IPS-NIHi7 (cell line): ENCODE data around the gene PTOV1.

ENCODE experiments used
- DNase-seq: peaks from one replicate; pipeline ENCODE4 v3.0.0; 2012; ENCODE audit warnings: mixed read lengths; ENCODE audit errors: extremely low spot score

PTOV1 gene

DNA sequence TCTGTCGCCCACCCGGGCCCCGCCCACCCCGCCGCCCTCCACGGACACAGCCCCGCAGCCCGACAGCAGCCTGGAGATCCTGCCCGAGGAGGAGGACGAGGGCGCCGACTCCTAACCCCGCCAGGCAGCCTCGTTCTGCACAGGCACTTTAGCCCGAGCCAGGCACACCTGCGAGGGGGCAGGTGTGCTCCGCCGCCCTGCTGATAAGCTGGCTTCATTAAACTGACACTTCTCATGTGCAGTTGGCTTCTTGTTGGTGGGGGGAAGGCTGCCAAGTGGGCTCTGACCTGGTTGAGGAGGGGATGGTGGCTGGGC, 37.5 kb downstream of the PTOV1 start:
- DNase-seq, result no peak

DNA sequence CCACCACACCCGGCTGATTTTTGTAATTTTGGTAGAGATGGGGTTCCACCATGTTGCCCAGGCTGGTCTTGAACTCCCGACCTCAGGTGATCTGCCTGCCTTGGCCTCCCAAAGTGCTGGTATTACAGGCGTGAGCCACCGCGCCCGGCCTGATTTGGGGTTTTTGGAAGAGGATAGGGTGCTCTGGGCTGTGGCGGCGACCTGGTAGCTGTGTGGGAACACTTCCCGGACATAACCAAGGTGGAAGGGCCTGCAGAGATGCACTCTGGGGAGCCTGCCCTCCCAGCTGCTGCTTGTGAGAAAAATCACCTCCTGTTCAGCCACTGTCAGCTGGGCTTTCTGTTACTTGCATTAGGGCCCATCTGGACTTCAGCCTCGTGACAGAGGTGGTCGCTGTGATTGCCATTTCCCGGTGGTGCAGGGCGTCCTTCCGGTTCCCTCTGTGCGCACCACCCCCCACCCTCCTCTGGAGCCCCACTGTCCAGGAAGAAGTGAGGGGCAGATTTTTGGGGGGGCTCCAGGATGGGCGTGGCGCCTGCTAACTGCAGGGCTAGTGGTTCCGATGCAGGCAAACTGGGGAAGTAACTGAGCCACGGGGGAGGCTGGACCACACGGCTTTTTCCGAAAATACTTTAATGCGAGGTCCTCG, 38.2 kb downstream of the PTOV1 start:
- no peak for DNase-seq

DNA sequence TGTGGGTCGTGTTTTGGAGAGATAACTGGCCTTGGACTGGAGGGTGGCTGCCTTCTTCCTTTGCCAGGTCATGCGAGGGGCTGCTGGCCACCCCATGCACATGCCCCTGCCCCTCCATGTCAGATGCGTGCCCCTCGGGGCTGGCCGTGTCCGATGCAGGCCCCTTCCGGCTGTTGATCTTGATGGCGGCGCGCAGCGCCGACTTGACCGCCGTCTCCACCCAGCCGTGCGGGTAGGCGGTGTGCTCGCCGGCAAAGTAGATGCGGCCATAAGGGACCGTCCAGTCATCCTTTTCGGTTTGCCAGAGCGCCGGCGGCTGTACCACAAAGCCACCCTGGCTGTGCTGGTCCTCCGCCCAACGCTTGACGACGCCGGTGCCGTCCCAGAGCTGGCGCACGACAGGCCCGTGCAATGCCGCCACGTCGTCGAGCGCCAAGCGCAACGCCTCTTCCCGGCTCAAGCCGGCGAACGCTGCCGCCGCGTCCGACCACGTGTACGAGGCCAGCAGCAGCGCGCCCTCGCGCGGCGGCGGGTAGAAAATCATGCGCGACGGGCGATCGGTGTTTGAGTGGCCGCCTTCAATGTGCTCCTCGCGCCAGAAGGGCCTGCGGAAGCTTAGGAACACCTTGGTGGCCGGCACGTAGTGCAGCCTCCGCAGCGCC, 38.9 kb downstream of the PTOV1 start:
- DNase-seq, result peak; percentile 77

DNA sequence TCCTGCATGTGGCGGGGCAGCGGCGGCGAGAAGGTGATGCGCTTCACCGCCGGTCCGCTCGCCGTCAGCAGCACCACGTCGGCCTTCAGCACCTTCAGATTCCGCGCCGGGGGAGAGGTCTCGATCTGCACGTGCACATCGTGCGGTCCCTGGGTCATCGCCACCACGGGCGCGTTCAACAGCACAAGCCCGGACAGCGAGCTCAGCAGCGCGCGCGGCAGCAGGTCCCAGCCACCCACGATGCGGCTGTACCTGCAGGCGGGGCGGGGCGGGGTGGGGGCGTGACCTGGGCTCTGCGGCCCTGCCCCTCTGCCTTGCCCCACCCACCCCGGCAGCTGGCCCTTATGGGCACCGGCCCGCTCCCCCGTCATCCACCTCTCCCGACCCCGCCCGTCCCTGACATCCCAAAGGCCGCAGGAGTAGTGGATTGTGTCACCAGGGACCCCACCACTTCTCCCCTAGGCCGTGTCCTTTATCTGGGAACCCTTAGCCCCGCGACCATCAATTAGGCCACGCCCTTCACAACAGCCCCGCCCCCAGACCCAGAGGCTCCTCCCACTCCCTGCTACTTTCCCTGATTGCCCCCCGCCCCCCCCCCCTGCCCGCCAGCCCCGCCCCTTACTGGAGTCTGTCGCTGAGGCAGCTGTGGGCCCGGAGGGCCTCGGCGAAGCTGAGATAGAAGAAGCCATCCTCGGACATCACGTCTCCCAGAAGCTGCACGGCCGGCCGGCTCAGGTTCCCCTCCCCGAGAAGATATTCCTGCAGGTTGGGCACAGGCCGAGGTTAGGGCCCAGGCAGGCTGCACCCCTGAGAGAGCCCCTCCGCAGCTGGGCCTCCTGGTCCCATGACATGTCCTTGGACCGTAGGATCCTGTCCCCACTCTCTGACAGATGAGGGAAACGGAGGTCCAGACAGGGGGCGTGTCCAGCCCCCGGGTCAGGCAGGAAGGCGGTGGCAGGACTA, 39.7 kb downstream of the PTOV1 start:
- DNase-seq, result peak; percentile 87

DNA sequence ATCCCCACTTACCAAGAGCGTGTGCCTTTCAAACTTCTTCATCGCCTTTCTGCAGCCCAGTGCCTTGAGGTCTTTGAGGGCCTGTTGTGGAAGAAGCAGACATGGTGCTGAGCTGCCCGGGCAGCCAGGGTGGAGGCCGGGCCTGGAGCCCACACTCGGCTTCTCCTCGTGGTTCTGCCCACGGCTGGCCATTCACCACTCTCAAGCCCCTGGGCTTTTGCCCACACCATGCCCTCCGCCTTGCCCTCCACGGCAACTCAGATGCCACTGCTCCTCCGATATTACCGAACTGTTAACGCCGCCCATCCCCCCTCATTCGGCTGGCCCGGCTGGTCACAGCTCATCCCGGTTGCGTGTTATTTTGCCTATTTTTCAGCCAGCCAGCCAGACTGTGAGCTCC, 40.4 kb downstream of the PTOV1 start:
- no peak for DNase-seq

DNA sequence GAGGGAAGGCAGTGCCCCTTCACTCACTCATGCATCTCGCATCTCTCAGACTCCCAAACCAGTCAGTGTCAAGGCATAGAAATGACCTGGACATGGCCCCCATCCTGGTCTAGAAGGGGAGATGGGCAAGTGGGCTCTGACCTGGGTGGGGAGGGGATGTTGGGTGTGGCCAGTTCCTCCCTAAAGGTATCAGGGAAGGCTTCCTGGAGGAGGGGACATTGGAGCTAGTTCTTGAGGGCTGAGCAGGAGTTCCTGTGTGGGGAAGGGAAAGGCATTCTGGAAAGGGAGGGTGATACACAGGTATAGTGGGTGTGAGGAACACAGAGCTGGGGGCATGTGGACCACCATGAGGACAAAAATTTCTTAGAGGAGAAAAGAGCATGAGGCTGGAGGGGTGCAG, 41.8 kb downstream of the PTOV1 start:
- DNase-seq, result no peak

DNA sequence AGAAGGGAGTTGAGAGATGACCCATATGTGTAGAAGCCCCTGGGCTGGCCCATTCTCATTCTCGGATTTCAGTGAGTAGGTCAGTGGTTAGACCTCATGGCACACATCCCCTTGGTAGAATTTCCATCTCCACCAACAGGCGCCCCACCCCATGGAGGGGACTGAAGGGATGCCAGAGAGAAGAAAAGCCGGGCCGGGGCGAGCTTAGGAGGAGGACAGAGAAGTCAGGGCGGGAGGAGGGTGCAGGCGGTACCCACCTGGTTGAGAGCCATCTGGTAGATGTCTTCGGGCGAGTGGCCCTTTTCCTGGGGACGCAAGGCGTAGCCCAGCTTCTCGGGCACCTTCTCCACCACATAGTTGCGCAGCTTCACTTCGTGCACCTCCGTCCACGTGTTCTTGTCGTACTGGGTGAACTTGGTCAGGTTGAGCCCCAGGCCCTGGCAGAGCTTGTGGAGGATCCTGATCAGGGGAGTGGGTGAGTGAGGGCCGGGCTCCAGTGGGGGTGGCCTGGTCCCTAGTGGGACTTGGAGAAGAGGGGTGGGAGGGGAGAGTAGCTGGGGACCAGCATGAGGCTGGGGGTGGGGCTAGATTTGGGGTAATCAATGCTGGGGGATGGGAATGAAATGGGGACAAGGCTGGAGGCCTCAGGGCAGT, 43.2 kb downstream of the PTOV1 start:
- DNase-seq, result no peak

DNA sequence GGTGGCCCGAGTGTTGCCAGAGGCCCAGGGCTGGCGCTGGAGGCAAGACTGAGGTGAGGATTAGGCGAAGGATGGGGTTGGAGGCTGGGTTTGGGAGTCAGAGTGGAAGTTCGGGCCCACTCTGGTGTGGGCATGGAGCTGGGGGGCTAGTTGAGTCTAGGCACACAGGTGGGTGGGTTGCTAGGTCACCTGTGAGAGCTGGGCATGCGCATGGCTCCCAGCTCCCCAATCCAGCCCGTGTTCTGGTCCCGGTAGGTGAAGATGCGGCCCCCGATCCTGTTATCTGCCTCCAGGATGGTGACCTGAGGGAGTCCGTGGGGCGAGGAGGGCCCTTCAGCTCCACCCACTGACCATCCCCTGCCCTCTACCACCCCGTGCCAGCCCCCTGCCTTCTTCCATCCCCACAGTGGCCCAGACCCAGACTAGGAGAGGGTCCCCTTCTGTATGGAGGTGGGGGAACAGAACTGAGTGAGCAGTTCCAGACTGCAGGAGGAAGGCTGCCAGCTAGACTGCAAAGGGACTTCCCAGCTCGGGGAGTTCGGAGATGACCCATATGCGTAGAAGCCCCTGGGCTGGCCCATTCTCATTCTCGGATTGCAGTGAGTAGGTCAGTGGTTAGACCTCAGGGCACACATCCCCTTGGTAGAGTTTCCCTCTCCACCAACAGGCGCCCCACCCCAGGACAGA, 44.1 kb downstream of the PTOV1 start:
- no peak for DNase-seq

DNA sequence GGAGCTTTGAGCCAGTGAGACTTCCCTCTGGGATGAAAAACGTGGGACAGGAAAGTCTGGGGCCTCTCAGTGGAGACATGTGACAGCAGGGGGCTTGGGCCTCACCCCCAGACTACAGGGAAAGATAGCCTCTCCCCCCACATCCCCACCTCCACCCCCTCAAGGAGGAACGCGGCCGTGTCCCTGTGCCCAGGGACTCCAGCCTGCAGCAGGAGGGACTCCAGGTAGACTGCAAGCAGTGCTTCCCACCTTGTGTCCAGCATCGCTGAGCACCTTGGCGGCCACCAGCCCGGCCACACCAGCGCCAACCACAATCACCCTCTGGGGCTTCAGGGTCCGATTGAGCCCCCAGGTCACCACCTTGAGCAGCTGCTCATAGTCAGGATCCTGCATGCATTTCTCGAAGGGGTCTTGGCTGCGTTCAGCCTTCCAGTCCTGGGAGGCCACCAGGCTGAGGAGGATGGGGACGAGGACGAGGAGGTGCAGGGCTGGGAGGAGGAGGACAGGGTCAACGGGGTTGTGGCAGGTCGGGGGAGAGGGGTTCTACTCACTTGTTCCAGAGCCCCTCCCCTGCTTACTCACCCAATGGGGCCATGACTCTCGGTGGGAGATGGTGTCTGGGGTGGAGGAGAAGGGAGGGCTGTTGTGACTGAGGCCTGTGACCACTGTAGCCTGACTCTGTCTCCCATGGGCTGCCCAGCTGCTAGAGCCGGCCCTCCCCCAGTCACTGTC, 44.8 kb downstream of the PTOV1 start:
- no peak for DNase-seq

DNA sequence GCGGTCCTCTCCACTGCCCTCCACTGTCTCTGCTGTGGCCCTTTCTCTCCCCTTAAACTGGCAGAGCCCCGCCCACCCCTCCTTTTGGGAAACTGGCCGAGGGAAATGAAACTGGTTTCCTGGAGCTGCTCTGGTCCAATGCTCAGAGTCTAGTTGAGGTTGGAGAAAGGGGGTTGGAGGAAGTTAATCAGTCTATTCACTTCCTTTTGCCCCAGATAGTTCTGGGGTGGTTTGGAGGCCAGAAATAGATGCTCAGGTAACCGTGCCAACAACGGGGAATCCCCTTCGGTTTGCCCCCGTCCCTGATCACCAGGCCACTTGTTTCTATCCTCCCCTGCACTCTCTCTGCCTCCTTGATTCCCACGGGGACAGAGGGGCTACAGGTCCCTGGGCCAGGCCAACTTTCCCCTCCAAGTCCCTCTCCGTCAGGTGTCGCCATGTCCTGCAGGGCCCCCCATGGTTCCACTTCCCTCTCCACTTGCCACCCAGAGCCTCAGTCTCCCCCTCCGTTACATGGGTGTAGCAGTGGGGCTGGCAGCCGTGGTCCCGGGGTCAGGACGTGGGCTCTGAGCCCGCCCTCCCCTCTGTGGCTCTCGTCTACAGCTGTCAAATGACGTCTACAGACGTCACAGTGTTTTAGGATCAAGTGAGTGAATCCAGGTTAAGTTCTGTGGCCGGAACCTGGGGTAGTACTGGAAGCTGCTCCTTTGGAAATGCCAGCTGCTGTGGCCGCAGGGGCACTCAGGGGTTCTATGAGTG, 46.1 kb downstream of the PTOV1 start, which contains the start of gene IL4I1:
Gene IL4I1 (minus strand): TSS at position 25 of the 759 bp plus-strand sequence. CDS start 727 bp downstream, outside the sequence.
- DNase-seq, result no peak

DNA sequence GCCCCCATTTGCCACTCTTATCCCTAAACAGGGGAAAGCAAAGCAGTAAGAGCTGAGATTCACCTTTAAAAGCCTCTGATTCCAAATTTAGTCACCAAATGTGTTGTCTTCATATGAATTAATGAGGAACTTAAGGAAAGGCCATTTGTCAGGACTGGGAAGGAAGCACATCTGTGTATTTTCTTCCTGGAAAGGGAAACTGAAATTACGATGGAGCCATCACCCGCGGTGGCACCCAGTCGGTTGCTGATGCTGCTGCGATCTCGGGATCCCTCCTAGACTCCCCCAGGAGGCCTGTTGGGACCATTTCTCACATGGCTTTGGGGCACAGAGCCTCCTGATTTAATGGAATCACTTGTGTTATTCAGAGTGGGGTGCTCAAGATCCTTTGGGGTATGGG, 53.2 kb downstream of the PTOV1 start:
- no peak for DNase-seq

DNA sequence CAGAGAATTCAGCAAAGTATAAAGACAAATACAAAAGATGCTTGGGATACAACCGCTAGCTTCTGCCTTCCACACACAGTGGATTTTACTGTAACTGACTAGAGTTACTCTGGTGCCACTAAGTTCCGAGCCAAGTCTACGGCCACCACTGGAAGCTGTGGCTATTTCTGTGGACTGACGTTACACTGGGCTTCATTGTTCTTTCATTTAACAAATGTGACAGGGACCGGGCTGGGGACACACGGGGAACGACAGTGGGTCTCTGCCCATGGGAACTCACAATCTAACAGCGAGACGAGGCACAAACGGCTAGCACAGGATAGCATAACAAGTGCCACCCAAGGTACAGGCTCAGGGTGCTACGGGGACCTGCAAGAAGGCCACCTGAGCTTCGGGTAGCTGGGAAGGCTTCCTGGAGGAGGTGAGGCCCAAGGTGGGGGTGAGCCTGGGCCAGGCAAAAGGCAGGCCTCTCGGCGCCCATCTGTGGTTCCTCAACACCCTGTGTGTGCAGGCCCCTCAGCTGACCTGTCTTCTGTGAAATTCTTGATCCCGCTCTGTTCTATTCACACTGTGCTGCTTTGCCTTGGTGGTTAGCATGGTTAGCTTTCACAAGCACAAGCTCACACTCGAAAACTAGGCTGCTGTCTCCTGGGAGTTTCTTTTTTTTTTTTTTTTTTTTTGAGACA, 56.1 kb downstream of the PTOV1 start:
- DNase-seq, result no peak

DNA sequence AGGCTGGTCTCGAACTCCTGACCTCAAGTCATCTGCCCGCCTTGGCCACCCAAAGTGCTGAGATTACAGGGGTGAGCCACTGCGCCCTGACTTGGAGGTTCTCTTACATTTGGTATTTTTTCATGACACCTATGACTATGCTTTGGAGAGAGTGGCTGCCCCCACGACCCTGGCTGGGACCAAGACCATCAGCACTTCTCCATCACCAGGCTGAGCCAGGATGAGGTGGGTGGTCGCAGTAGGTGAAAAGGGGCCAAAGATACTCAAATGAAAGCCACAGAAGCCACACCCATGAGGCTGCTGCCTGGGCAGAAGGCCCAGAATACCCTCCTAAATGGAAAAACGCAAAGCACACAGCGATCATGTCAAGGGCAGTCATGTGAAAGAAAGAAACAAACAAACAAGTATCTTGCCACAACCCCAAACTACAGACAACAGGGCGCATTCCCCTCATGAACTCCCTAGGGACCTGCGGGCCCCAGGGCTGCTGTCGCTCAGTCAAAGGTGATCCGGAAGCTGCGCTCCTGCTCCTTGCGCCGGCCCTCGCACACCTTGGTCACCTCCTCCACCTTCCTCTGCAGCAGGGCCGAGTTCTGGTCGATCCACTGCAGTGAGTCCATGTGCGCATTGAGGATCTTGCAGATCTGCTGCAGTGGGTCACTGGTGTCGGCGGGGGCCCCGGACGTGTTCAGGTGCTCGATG, 56.9 kb downstream of the PTOV1 start:
- no peak for DNase-seq

DNA sequence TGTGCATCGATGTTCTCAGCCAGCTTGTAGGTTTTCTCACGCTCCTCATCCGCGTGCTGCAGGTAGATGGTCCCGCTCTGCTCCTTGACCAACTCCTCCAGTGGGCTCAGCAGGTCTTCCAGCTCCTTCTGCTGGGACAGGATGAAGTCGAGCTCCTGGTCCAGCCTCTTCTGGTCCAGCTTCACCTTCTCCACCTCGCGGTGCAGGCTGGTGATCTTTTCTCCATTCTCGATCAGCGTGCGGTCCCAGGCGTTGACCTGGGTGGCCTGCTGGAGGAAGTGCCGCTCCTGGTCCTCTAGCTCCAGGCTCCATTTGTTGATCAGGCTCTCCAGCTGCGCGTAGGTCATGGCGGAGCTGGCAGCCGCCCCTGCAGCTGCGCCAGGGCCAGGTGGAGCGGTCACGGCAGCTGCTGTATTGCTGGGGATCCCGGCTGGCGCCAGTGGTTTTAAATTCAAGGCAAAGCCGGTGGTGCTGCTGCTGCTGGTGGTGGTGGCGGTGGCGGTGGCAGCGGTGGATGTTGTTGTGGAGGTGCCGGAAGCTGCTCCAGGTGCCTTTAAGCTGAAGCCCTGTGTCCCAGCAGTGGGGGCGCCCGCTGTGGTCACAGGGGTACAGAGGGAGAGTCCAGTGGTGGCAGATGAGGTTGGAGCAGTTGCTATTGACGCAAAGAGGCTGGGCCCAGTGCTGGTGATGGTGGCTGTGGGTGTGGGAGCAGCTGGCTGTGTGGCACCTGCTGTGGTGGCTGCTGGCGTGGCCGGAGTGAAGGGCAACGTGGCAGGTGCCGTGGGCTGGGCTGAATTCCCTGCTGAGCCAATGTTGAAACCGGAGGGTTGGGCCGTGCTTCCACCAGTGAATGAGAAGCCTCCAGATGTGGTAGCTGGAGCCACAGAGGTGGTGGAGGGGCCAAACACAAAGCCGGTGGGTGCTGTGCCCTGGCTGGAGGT, 57.8 kb downstream of the PTOV1 start:
- no peak for DNase-seq

DNA sequence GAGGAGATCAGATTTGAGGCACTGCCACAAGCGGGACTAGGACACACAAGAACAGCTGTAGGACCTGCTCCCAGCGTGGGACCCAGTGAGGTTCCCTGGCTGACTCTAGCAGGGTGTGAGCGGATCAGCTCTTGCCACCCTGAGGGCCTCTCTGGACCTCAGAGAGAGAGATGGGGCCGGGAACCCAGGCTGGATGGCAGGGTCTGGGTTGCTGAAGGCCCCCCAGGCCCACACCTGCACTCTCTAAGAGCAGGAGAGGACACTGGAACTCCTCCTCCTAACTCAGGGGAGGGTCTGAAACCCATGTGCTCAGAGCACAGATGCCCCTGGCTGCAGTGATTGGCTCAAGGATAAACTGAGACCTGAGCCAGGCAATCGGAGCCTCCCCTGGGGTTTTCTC, 59.2 kb downstream of the PTOV1 start:
- DNase-seq, result no peak
